Endothelial cell of umbilical vein (primary cell): ENCODE data around the gene MBD6. TPM values are rescaled to one million over a fixed set of nuclear protein-coding genes. Genes with fewer than 3 reads are reported as not detected.

Experiments
- BruUV-seq: library from RNA; stranded (reverse); fragments of 400-500 nt; replicated peaks from 2 replicates; lab custom pipeline; 2021; lab: Mats Ljungman, UMichigan
- CTCF ChIA-PET: fragments of 300-600, 350-600 bp; sonication (Branson Sonifier 250); formaldehyde crosslinking; loops from one replicate; lab custom pipeline; 2021; ENCODE audit warnings: antibody characterized with exemption, inconsistent platforms; lab: Charles Lee
- POLR2A ChIA-PET: fragments of 300-600, 350-600 bp; sonication (Branson Sonifier 250); formaldehyde crosslinking; loops from one replicate; lab custom pipeline; 2021; ENCODE audit warnings: antibody characterized with exemption, inconsistent platforms; lab: Charles Lee
- DNase-seq: peaks from one replicate; pipeline ENCODE4 v3.0.0-alpha.2; 2011; ENCODE audit warnings: low read depth, low spot score
- FAIRE-seq: peaks from 2 replicates; lab custom pipeline; 2011; peaks lifted over from hg19 to GRCh38; lab: Jason Lieb, UNC
- H2AFZ ChIP-seq: 2 replicates; pipeline ENCODE4 v1.6.0; 2012; ENCODE audit warnings: low read depth, low read length, control low read depth, inconsistent platforms
- H3K27ac ChIP-seq: 2 replicates; pipeline ENCODE4 v1.5.1; 2011; ENCODE audit warnings: low read depth, mild to moderate bottlenecking, control low read depth, low read length, moderate library complexity; ENCODE audit not compliant: insufficient read depth
- H3K27me3 ChIP-seq, 2 experiments: 2 replicates each; pipeline versions ENCODE4 v1.6.0 to v1.6.1; 2011; ENCODE audit warnings: low read length in 2 of 2, mixed read lengths in 1 of 2; ENCODE audit not compliant: control insufficient read depth in 2 of 2, insufficient read depth in 2 of 2
- H3K36me3 ChIP-seq, 2 experiments: 2 replicates in 1 of 2; 3 replicates in 1 of 2; pipeline ENCODE4 v1.5.1; 2011; ENCODE audit warnings: low read length in 2 of 2, mild to moderate bottlenecking in 1 of 2, moderate library complexity in 1 of 2; ENCODE audit not compliant: control insufficient read depth in 2 of 2, insufficient read depth in 2 of 2; ENCODE audit errors: extremely low read depth in 1 of 2
- H3K4me1 ChIP-seq: 3 replicates; pipeline ENCODE4 v1.5.1; 2011; ENCODE audit warnings: mild to moderate bottlenecking, low read length; ENCODE audit not compliant: control insufficient read depth, insufficient read depth; ENCODE audit errors: extremely low read depth
- H3K4me2 ChIP-seq: 2 replicates; pipeline ENCODE4 v1.6.1; 2011; ENCODE audit warnings: low read length, control low read depth, mixed read lengths; ENCODE audit not compliant: insufficient read depth
- H3K4me3 ChIP-seq, 3 experiments: fragments of 200-600 bp in 1 of 3; sonication (generic), shearing (Covaris generic) in 1 of 3; replicated peaks in 1 of 3; 2 replicates each; pipeline ENCODE4 v1.5.1; 2011 to 2016; ENCODE audit warnings: control low read depth in 3 of 3, low read length in 3 of 3, mild to moderate bottlenecking in 2 of 3, inconsistent platforms in 1 of 3, low read depth in 1 of 3, moderate library complexity in 1 of 3; ENCODE audit not compliant: insufficient read depth in 1 of 3
- H3K79me2 ChIP-seq: 2 replicates; pipeline ENCODE4 v1.6.0; 2012; ENCODE audit warnings: low read length, inconsistent platforms; ENCODE audit not compliant: control insufficient read depth, insufficient read depth
- H3K9ac ChIP-seq: replicated peaks from 2 replicates; pipeline ENCODE3; 2011; ENCODE audit warnings: low read length, control low read depth; ENCODE audit not compliant: insufficient read depth; ENCODE audit errors: extremely low read depth
- H3K9me1 ChIP-seq: replicated peaks from 3 replicates; pipeline ENCODE4 v1.6.0; 2011; ENCODE audit warnings: mild to moderate bottlenecking, low read length; ENCODE audit not compliant: control insufficient read depth, insufficient read depth; ENCODE audit errors: extremely low read depth
- H3K9me3 ChIP-seq: replicated peaks from 2 replicates; pipeline ENCODE4 v1.5.1; 2012; ENCODE audit warnings: low read length, inconsistent platforms; ENCODE audit not compliant: control insufficient read depth, insufficient read depth
- H4K20me1 ChIP-seq: replicated peaks from 2 replicates; pipeline ENCODE3; 2011; ENCODE audit warnings: mild to moderate bottlenecking, low read length; ENCODE audit not compliant: control insufficient read depth, insufficient read depth; ENCODE audit errors: extremely low read depth
- CTCF ChIP-seq, 2 donors: IDR thresholded peaks; 1 replicate in 1 of 2; 2 replicates in 1 of 2; pipeline ENCODE4 v1.5.1; 2011; ENCODE audit warnings: low read length in 2 of 2, mild to moderate bottlenecking in 2 of 2, moderate library complexity in 2 of 2, control low read depth in 1 of 2, inconsistent platforms in 1 of 2, low read depth in 1 of 2; ENCODE audit not compliant: insufficient read depth in 1 of 2; ENCODE audit errors: extremely low read depth in 1 of 2
- EZH2 ChIP-seq: IDR thresholded peaks from 2 replicates; pipeline ENCODE4 v1.6.1; 2012; ENCODE audit warnings: borderline replicate concordance, low read depth, mild to moderate bottlenecking, moderate library complexity, low read length, inconsistent platforms; ENCODE audit not compliant: severe bottlenecking
- FOS ChIP-seq: IDR thresholded peaks from 2 replicates; pipeline ENCODE4 v1.6.1; 2011; ENCODE audit warnings: mild to moderate bottlenecking, low read length, moderate library complexity, borderline replicate concordance; ENCODE audit not compliant: insufficient read depth
- GATA2 ChIP-seq: IDR thresholded peaks from 2 replicates; pipeline ENCODE4 v1.7.0; 2011; ENCODE audit warnings: low read depth, mild to moderate bottlenecking, moderate library complexity, mixed read lengths, low read length; ENCODE audit not compliant: insufficient read length, insufficient read depth
- JUN ChIP-seq: IDR thresholded peaks from 2 replicates; pipeline ENCODE4 v1.6.1; 2011; ENCODE audit warnings: borderline replicate concordance, low read depth; ENCODE audit not compliant: insufficient read length, insufficient read depth
- MAX ChIP-seq: IDR thresholded peaks from 2 replicates; pipeline ENCODE4 v1.6.1; 2011; ENCODE audit not compliant: insufficient read depth, insufficient read length
- MYC ChIP-seq: IDR thresholded peaks from one replicate; pipeline ENCODE4 v1.6.1; 2011; ENCODE audit warnings: mild to moderate bottlenecking, low read depth, low read length
- POLR2A ChIP-seq: IDR thresholded peaks from 2 replicates; pipeline ENCODE4 v1.6.1; 2012; ENCODE audit warnings: low read depth, mild to moderate bottlenecking, control low read depth, low read length
- POLR2AphosphoS5 ChIP-seq: IDR thresholded peaks from 2 replicates; pipeline ENCODE4 v1.6.1; 2012; ENCODE audit warnings: low read depth, mild to moderate bottlenecking, control low read depth, low read length, moderate library complexity; ENCODE audit not compliant: insufficient read depth
- dilution Hi-C: fragments of 300-500 bp; cut with MboI; formaldehyde crosslinking; loops from one replicate; pipeline ENCODE4 v1.15.0; 2019; ENCODE audit warnings: low sequenced_read_pairs; ENCODE audit not compliant: extremely low pct_ligation_motif_present
- intact Hi-C: fragments of 100-400 bp; cut with micrococcal nuclease; formaldehyde crosslinking; loops from one replicate; pipeline ENCODE4 v1.10.0; 2022
- polyA plus RNA-seq, 4 experiments: library from polyadenylated mRNA; depleted of rRNA in 3 of 4; stranded (reverse) in 3 of 4; unstranded in 1 of 4; fragments of >200 nt; gene quantifications; 2 replicates each; pipeline versions ENCODE4 v1.2.1 to v1.2.3, GENCODE V29; 2011 to 2012; ENCODE audit warnings: missing spikeins in 1 of 4
- total RNA-seq: library from RNA; stranded (reverse); gene quantifications from 2 replicates; pipeline ENCODE4 v1.2.3, GENCODE V29; 2021

MBD6 gene
- total and polyA plus RNA-seq, 2 donors (not counting 3 experiments of a cell fraction or from before 2014, with no cell fraction given), result 10.6 to 95.2 TPM

- Histone ChIP-seq H3K9me3 (no peaks in the 10 kb centered on the region), H3K4me1 (no peaks in the 10 kb centered on the region), H3K9me1 (no peaks in the 10 kb centered on the region), H3K9ac (no peak overlapping the region), H3K36me3 (no peaks in the 10 kb centered on the region), H3K4me3 (no peak overlapping the region), H3K4me2 (no peak overlapping the region), H2AFZ (no peak overlapping the region), H4K20me1 (no peaks in the 10 kb centered on the region), H3K27me3 (peaks cover 42 to 48% of the 10 kb centered on the region in 2 experiments), H3K79me2 (no peaks in the 10 kb centered on the region), H3K27ac (no peak overlapping the region)
- intact Hi-C loops, result no loop called here
- no peak for TF ChIP-seq CTCF (IDR thresholded peaks at IDR 0.05; ENCODE audit: extremely low read depth in 1 of 2, insufficient read depth in 1 of 2, low read depth in 1 of 2, low read length in 2 of 2)
- TF ChIP-seq MAX, result no peak
- no peak for TF ChIP-seq JUN
- no peak for TF ChIP-seq MYC
- TF ChIP-seq POLR2A, result no peak
- TF ChIP-seq POLR2AphosphoS5, result no peak
- TF ChIP-seq EZH2, result no peak
- no peak for TF ChIP-seq GATA2
- no peak for TF ChIP-seq FOS
- dilution Hi-C loops, result no loop called here
- ChIA-PET CTCF (interaction anchor here (0.6 to 2.0 kb wide), 2 partner anchors 30 to 1262 kb away, joined by 3 to 6 read pairs; no protein-coding TSS in a partner anchor), POLR2A (no interaction called here)
- FAIRE-seq (no peak), DNase-seq (no peak)
- BruUV-seq, result no TSS peak
Observed at GRCh38 chr12:57553343-57554202, 30.9 kb downstream of the MBD6 start.
